Stimulated activated naive CD8-positive, alpha-beta T cell treated with anti-CD3 and anti-CD28 coated beads, Interleukin-15, amount 100 ng/mL, for 72 hours (primary cell): Measurements from ENCODE around the gene SLC35C1.
A peak's percentile ranks its signal among the peaks of the same experiment; 100 is the strongest.

Experiments
- ATAC-seq: fragments of 150-1000 bp; cut with Tn5 transposase; 2 replicates; pipeline ENCODE4 v1.10.0; 2021; ENCODE audit warnings: mild to moderate bottlenecking, moderate library complexity
- DNase-seq, 2 donors: peaks; one replicate each; pipeline ENCODE4 v3.0.0; 2021 to 2022
- H3K27ac Mint-ChIP-seq, 2 donors: one replicate each; pipeline ENCODE4 v1.8.0; 2022; ENCODE audit warnings: mild to moderate bottlenecking in 2 of 2, mixed read lengths in 2 of 2, moderate library complexity in 2 of 2
- H3K27me3 Mint-ChIP-seq: one replicate; pipeline ENCODE4 v1.8.0; 2022; ENCODE audit warnings: mixed read lengths
- H3K4me1 Mint-ChIP-seq: one replicate; pipeline ENCODE4 v1.8.0; 2022; ENCODE audit warnings: mild to moderate bottlenecking, mixed read lengths
- H3K4me3 Mint-ChIP-seq, 2 donors: one replicate each; pipeline ENCODE4 v1.8.0; 2022; ENCODE audit warnings: mild to moderate bottlenecking in 2 of 2, mixed read lengths in 2 of 2, moderate library complexity in 1 of 2
- H3K9me3 Mint-ChIP-seq, 2 donors: one replicate each; pipeline ENCODE4 v1.8.0; 2022; ENCODE audit warnings: mixed read lengths in 2 of 2

Gene SLC35C1

GRCh38 chr11:45843158-45843924 lies 38.4 kb downstream of the SLC35C1 start:
- Mint-ChIP-seq H3K27ac (peak overlapping the region; percentile 79 to 96), H3K4me3 (peak overlapping the region; percentile 55 to 63), H3K4me1 (peaks cover 26% of the 10 kb centered on the region), H3K9me3 (no peaks in the 10 kb centered on the region), H3K27me3 (no peaks in the 10 kb centered on the region)
- ATAC-seq, result peak; percentile 35
- DNase-seq, result peak; percentile 81 to 89

DNA sequence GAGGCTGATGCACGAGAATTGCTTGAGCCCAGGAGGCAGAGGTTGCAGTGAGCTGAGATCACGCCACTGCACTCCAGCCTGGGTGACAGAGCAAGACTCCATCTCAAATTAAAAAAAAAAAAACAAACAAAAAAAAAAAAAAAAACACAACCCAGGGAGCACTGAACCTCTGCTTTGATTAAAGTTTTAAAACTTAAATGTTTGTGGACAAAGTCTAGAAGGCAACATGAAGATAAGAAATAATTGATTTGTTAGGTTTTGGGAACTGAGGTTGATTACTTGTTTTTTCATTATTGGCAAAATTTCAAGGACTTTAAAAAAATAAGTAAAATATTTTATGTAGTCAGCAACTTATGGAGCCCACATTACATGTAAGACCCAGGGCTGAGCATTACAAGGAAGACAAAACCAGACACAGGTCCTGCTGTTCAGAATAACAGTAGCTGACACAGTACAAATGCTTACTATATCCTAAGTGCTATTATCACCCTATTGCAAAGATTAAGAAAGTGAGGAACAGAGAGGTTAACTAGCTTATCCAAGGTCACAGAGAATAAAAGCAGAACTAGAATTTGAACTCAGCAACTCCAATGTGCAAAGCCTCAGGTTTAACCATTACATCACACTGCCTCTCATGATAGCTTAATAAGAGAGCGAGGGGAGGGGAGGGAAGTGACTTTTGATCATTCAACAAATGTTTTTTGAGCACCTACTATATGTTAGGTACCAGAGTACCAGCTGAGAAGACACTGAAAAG lies 40.1 kb downstream of the SLC35C1 start:
- Mint-ChIP-seq H3K9me3 (no peaks in the 10 kb centered on the region), H3K27ac (no peak overlapping the region)
- no peak for ATAC-seq

DNA sequence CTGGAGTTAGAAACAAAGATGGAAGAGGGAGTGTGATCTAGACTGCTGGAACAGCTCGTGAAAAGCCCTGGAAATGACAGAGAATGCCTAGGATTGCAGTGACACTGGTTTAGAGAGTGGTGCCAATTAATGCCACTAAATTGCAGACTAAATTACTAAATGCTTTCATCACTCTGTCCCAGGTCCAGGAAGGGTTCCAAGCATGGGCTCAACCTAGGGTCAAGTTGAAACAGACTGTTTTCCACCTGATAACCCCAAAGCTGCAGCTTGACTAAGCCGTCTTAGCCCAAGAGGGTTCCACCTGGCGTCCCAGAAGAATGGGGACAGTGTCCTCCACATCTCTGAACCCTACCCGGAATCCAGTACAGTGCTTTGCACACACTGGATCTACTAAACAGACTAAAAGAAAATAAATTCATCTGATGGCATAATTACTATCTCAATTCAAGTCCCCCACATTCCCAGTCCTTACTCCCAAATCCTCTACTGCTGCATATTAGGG lies 41.3 kb downstream of the SLC35C1 start:
- peak overlapping the region; percentile 81 to 85 for H3K4me3 Mint-ChIP-seq
- H3K27ac Mint-ChIP-seq, result peak overlapping the region in 1 of 2 donors; percentile 89
- H3K4me1 Mint-ChIP-seq, result peaks cover 55% of the 10 kb centered on the region

More for the DNA sequence above, 40.1 kb downstream of the SLC35C1 start:
- DNase-seq, result no peak
- H3K4me3 Mint-ChIP-seq, result no peak overlapping the region
- H3K4me1 Mint-ChIP-seq, result peaks cover 43% of the 10 kb centered on the region
- no peaks in the 10 kb centered on the region for H3K27me3 Mint-ChIP-seq

DNA sequence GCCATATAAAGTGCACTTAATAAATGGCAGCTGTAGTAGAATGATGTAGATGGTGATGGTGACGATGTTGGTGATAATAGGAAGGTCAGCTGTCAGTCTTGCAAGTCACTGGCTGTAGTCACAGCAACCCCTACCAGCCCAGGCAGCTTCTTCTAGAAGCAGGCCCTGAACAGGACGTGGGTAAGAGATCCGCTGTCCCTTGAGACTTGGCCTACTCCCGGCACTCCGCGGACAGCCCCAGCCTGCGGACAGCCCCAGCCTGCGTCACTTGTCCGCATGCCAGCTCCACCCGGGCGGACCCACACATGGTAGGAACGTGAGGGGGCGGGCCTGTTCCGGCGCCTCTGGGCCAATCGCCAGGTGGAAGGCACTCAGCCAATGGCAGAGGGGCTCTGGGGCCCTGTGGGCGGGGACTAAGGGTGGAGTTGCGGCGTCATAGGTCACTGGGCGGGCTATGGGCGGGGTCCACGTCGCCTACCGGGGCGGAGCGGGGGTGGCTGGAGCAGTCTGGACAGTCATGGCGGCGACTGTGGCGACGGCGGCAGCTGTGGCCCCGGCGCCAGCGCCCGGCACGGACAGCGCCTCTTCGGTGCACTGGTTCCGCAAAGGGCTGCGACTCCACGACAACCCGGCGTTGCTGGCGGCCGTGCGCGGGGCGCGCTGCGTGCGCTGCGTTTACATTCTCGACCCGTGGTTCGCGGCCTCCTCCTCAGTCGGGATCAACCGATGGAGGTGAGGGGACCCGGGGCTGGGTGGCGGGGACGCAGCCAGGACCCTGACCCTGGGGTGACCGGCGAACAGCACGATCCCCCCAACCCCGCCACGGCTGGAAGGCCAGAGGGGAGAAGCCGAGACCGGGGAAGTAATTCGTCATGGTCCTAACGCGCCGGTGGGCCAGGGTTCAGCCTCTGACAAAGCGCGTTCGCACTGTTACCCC lies 42.3 kb downstream of the SLC35C1 start, which contains the start of gene CRY2:
Gene CRY2 (plus strand): TSS at position 502 of the 937 bp plus-strand sequence. CDS start 16 bp downstream, at position 518.
- peaks cover 63% of the 10 kb centered on the region for H3K4me1 Mint-ChIP-seq
- no peaks in the 10 kb centered on the region for H3K27me3 Mint-ChIP-seq
- H3K27ac Mint-ChIP-seq, result peak within 1 kb of the TSS; percentile 89 to 94
- ATAC-seq, result peak; percentile 92
- peak; percentile 97 to 99 for DNase-seq
- peak within 1 kb of the TSS; percentile 81 to 85 for H3K4me3 Mint-ChIP-seq
- no peaks in the 10 kb centered on the region for H3K9me3 Mint-ChIP-seq

More for the DNA sequence above, 41.3 kb downstream of the SLC35C1 start:
- Mint-ChIP-seq H3K9me3 (no peaks in the 10 kb centered on the region), H3K27me3 (no peaks in the 10 kb centered on the region)
- ATAC-seq, result no peak
- DNase-seq, result no peak

DNA sequence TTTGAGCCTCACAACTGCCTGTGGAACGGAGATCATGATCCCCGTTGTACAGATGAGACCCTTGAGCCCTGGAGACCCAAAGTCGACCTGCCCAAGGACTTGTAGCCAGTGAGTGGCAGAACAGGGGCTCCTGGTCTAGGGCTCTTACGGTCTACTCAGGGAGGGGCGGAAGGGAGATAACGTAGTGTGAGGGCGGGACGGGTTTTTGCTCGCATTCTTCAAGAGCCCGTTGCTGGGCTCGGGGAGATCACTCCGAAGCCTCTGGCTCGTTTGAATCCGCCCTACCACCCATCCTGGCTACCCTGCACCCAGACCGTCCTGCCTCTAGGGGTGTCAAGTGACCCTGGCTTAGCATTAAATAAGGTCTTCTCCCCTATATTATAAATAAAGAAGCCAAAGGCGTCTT lies 43.0 kb downstream of the SLC35C1 start:
- peak overlapping the region; percentile 81 to 85 for H3K4me3 Mint-ChIP-seq
- H3K9me3 Mint-ChIP-seq, result no peaks in the 10 kb centered on the region
- ATAC-seq (peak; percentile 34), DNase-seq (peak in 1 of 2 donors; percentile 49)
- peak overlapping the region; percentile 31 to 94 for H3K27ac Mint-ChIP-seq
- no peaks in the 10 kb centered on the region for H3K27me3 Mint-ChIP-seq
- peaks cover 64% of the 10 kb centered on the region for H3K4me1 Mint-ChIP-seq

GRCh38 chr11:45848654-45849081 lies 43.7 kb downstream of the SLC35C1 start:
- Mint-ChIP-seq H3K4me1 (peaks cover 57% of the 10 kb centered on the region), H3K9me3 (no peaks in the 10 kb centered on the region), H3K27ac (peak overlapping the region in 1 of 2 donors; percentile 71), H3K4me3 (peak overlapping the region; percentile 81 to 85), H3K27me3 (no peaks in the 10 kb centered on the region)
- no peak for DNase-seq
- no peak for ATAC-seq

- Mint-ChIP-seq H3K27ac (no peak overlapping the region), H3K27me3 (no peaks in the 10 kb centered on the region), H3K4me1 (peaks cover 53% of the 10 kb centered on the region), H3K4me3 (no peak overlapping the region), H3K9me3 (no peaks in the 10 kb centered on the region)
- no peak for ATAC-seq
- no peak for DNase-seq
These were observed 45.5 kb downstream of the SLC35C1 start for GRCh38 chr11:45850446-45850845.

DNA sequence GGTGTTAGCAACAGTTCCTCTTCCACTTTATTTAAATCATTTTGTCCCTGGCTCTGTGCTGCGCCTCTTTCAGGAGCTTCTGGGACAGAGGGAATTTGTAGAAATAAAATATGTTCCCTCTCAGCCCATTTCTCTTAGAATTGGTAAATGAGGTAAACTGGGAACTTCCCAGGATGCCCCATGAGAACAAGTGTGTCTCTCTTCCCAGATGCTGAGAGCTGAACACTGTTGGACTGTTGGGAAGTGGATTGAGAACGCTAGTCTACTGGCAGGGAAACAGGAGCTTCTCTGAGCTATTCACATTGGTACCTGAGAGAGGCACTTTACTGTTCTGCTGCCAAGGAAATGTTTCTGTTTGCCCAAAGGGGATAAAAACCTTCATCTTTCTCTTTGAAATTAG lies 46.3 kb downstream of the SLC35C1 start:
- Mint-ChIP-seq H3K27ac (no peak overlapping the region), H3K4me3 (no peak overlapping the region), H3K4me1 (peaks cover 53% of the 10 kb centered on the region), H3K27me3 (no peaks in the 10 kb centered on the region), H3K9me3 (no peaks in the 10 kb centered on the region)
- no peak for ATAC-seq
- no peak for DNase-seq

DNA sequence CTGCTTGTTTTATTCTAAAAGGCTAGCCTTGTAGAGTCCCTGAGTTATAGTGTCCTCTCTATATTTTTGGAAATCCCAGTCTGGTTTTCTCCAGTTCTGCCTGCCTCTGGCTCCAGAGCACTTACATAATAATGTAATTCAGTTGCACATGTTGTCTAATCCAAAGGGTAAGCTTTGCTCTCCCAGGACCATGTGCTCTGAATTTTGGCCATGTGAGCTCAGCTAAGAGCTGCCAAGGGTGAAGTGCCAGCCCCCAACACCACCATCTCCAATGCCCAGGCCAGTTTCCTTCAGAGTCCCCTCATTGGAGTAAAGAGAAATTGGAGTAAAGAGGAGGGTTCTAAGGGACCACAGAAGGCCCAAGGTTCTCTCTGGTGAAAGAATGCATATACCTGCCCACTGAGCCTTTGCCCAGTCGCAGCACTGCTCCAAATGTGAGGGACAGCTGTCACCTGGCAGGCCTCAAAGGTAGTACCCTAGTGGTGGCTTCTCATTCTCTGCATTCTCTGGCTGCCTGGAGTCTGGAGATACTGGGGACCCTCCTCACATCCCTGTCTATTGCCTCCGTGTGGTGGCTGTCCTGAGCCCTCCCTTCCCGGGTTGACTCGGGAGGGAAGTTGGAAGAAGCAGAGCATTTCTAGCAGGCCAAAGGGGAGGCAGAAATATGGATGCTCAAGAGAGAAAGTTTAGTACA lies 47.2 kb downstream of the SLC35C1 start:
- H3K9me3 Mint-ChIP-seq, result no peaks in the 10 kb centered on the region
- no peak overlapping the region for H3K4me3 Mint-ChIP-seq
- no peak for ATAC-seq
- peak overlapping the region in 1 of 2 donors; percentile 59 for H3K27ac Mint-ChIP-seq
- no peaks in the 10 kb centered on the region for H3K27me3 Mint-ChIP-seq
- peaks cover 46% of the 10 kb centered on the region for H3K4me1 Mint-ChIP-seq
- DNase-seq, result no peak

DNA sequence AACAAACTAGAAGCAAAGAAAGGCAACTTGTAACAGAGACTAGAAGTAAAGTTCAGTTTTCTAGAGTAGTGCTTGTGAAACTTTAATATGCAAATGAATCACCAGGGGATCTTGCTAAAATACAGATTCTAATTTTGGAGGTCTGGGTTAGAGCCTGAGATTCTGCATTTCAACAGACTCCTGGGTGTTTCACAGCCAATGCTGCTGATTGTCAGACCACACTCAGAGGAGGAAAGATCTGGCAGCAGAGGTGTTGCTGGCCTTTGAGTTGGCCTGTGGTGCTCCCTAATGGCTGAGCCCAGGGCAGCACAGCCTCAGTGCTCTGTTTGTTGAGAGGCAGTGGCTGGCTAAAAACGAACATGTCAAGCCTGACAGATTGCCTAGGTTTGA lies 47.8 kb downstream of the SLC35C1 start:
- DNase-seq (no peak), ATAC-seq (peak; percentile 36)
- Mint-ChIP-seq H3K27ac (peak overlapping the region in 1 of 2 donors; percentile 59), H3K9me3 (no peaks in the 10 kb centered on the region), H3K4me1 (peaks cover 46% of the 10 kb centered on the region), H3K27me3 (no peaks in the 10 kb centered on the region), H3K4me3 (no peak overlapping the region)

DNA sequence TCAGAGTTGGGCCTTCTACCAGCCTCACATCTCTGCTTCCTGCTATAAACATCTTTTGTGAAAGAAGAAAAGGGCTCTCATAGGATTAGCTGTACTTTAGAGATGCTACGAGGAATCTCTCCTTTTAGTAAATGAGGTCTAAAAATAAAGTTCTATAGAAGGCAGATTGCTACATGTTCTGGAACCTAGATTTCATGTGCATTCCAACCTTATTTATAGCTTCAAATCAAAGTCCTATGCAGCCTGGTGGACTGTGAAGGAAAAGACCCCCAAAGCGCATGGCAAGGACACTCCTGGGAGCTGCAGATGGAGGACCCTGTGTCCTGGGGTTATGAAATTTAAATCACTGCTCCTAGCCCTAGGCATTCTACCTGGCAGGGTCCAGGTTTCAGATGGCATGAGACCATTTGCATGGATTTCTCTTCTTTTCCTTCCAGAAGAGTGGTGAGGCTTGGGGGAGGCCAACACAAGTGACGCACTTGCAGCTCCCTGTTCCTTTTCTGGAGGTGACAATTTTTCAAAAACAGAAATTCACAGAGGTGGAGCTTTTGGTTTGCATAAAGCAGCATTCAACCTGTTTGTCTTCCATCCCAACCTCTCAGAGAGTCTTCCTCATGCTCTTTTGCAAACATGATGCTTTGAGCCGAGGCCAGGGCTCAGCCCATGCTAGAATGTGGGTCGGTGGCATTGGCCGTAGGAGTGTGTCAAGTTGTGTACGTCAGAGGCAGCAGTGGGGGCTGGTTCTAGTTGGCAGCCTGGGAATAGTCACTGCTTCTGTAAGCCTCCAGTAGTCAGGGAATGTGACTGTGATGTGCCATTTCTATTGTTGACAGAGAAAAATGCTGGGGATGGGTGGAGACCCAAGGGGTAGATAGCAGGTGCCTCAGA lies 48.6 kb downstream of the SLC35C1 start:
- Mint-ChIP-seq H3K9me3 (no peaks in the 10 kb centered on the region), H3K27me3 (no peaks in the 10 kb centered on the region), H3K4me3 (no peak overlapping the region), H3K27ac (no peak overlapping the region), H3K4me1 (peaks cover 39% of the 10 kb centered on the region)
- DNase-seq, result no peak
- ATAC-seq, result no peak

DNA sequence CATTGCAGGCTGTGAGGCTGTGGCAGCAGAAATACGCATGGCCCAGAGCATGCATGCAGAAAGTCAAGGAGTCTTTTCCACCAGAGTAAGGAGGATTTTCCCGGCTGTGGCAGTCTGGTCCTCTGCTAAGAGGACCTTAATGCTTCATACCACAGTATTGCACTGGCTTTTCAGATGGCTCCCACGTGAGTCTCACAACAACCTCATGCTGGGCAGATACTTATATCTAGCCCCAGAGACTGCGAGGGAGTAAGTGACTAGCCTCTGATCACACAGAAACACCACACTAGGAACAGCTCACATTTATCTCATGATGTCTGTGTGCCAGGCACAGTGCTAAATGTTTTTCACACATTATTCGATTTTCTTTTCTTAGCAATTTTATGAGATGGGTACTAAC lies 50.4 kb downstream of the SLC35C1 start:
- Mint-ChIP-seq H3K27me3 (no peaks in the 10 kb centered on the region), H3K4me3 (no peak overlapping the region), H3K27ac (no peak overlapping the region), H3K9me3 (no peaks in the 10 kb centered on the region), H3K4me1 (peaks cover 22% of the 10 kb centered on the region)
- DNase-seq (no peak), ATAC-seq (no peak)

- Mint-ChIP-seq H3K27me3 (no peaks in the 10 kb centered on the region), H3K4me1 (peaks cover 15% of the 10 kb centered on the region), H3K4me3 (no peak overlapping the region), H3K9me3 (no peaks in the 10 kb centered on the region), H3K27ac (no peak overlapping the region)
- ATAC-seq (no peak), DNase-seq (no peak)
These were observed 51.1 kb downstream of the SLC35C1 start for GRCh38 chr11:45856044-45856468.
